Measurements from ENCODE around the gene PTP4A1.
A peak's percentile ranks its signal among the peaks of the same experiment; 100 is the strongest.

Gene PTP4A1

GRCh38 chr6:63598049-63599036, 26.1 kb downstream of the PTP4A1 start:
- no peak overlapping the region for H3K27ac ChIP-seq
- TF ChIP-seq CTCF (conservative IDR thresholded peaks at IDR 0.05) (peak; percentile 88), ZFX (IDR thresholded peaks at IDR 0.05) (no peak)

- TF ChIP-seq ZFX (IDR thresholded peaks at IDR 0.05): no peak
- no peak for TF ChIP-seq CTCF (conservative IDR thresholded peaks at IDR 0.05)
- H3K27ac ChIP-seq: no peak overlapping the region
Measured at GRCh38 chr6:63599243-63599642, 27.0 kb downstream of the PTP4A1 start.

GRCh38 chr6:63600136-63600535, 27.9 kb downstream of the PTP4A1 start:
- H3K27ac ChIP-seq: no peak overlapping the region
- TF ChIP-seq CTCF (conservative IDR thresholded peaks at IDR 0.05) (no peak), ZFX (IDR thresholded peaks at IDR 0.05) (no peak)

GRCh38 chr6:63609231-63609630, 37.0 kb downstream of the PTP4A1 start:
- no peak for TF ChIP-seq ZFX (IDR thresholded peaks at IDR 0.05)
- no peak for TF ChIP-seq CTCF (conservative IDR thresholded peaks at IDR 0.05)
- no peak overlapping the region for H3K27ac ChIP-seq

- TF ChIP-seq CTCF (conservative IDR thresholded peaks at IDR 0.05): no peak
- TF ChIP-seq ZFX (IDR thresholded peaks at IDR 0.05): no peak
- H3K27ac ChIP-seq: no peak overlapping the region
Measured at GRCh38 chr6:63610944-63611343, 38.7 kb downstream of the PTP4A1 start.

GRCh38 chr6:63611560-63611959, 39.3 kb downstream of the PTP4A1 start:
- H3K27ac ChIP-seq: no peak overlapping the region
- TF ChIP-seq CTCF (conservative IDR thresholded peaks at IDR 0.05) (no peak), ZFX (IDR thresholded peaks at IDR 0.05) (no peak)

GRCh38 chr6:63615590-63615989, 43.3 kb downstream of the PTP4A1 start:
- TF ChIP-seq ZFX (IDR thresholded peaks at IDR 0.05) (no peak), CTCF (conservative IDR thresholded peaks at IDR 0.05) (no peak)
- no peak overlapping the region for H3K27ac ChIP-seq
